Measurements from ENCODE around the gene HOXD4. TPM values are rescaled to one million over a fixed set of nuclear protein-coding genes. Genes with fewer than 3 reads are reported as not detected.

Gene HOXD4
- total RNA-seq, 1 experiment from 2014 or later, result 1.4 TPM

GRCh38 chr2:176152350-176153181, 1.2 kb downstream of the HOXD4 start:
- Histone ChIP-seq H3K36me3 (ENCODE audit: control insufficient read depth, insufficient read depth, low read length) (no peaks in the 10 kb centered on the region), H3K4me1 (ENCODE audit: control insufficient read depth, insufficient read depth, low read length) (no peaks in the 10 kb centered on the region), H3K27me3 (ENCODE audit: control insufficient read depth, insufficient read depth, low read length) (peaks cover 2% of the 10 kb centered on the region; the same call in 1 of the 2 replicates), H3K9me3 (ENCODE audit: control insufficient read depth, insufficient read depth, low read depth, low read length) (no peaks in the 10 kb centered on the region), H3K27ac (ENCODE audit: low read length) (no peak overlapping the region), H3K4me3 (ENCODE audit: low read depth in 2 of 2, low read length in 2 of 2) (no peak overlapping the region)
- ATAC-seq, result no peak
- no peak for DNase-seq (ENCODE audit: low read depth, low spot score)
- no TSS peak for BruUV-seq (replicated peaks)
- CTCF ChIA-PET, result no interaction called here
- POLR2A ChIA-PET, result no interaction called here
- in situ Hi-C loops (cut with HindIII; ENCODE audit: low pct_unique_long_range_greater_than_20kb, low sequenced_read_pairs) (no loop called here), intact Hi-C loops (cut with micrococcal nuclease; ENCODE audit: unreplicated experiment) (no loop called here)
- no peak for TF ChIP-seq SIN3A (IDR thresholded peaks at IDR 0.05; ENCODE audit: borderline replicate concordance, insufficient read depth, low read depth, low read length)
- no peak for TF ChIP-seq POLR2AphosphoS5 (IDR thresholded peaks at IDR 0.05; ENCODE audit: low read depth, low read length)
- TF ChIP-seq TCF7L2 (IDR thresholded peaks at IDR 0.05; ENCODE audit: low read depth, low read length), result no peak
- no peak for TF ChIP-seq CTCF (IDR thresholded peaks at IDR 0.05)
- no peak for TF ChIP-seq REST (IDR thresholded peaks at IDR 0.05; ENCODE audit: insufficient read depth in 1 of 2, low read depth in 2 of 2, low read length in 1 of 2)

GRCh38 chr2:176154576-176155252, 3.4 kb downstream of the HOXD4 start:
- Histone ChIP-seq H3K36me3 (ENCODE audit: control insufficient read depth, insufficient read depth, low read length) (no peaks in the 10 kb centered on the region), H3K27me3 (ENCODE audit: control insufficient read depth, insufficient read depth, low read length) (peaks cover 2% of the 10 kb centered on the region; the same call in 1 of the 2 replicates), H3K4me1 (ENCODE audit: control insufficient read depth, insufficient read depth, low read length) (peaks cover 3% of the 10 kb centered on the region; the same call in 1 of the 2 replicates), H3K9me3 (ENCODE audit: control insufficient read depth, insufficient read depth, low read depth, low read length) (no peaks in the 10 kb centered on the region), H3K27ac (ENCODE audit: low read length) (no peak overlapping the region), H3K4me3 (ENCODE audit: low read depth in 2 of 2, low read length in 2 of 2) (no peak overlapping the region)
- TF ChIP-seq CTCF (IDR thresholded peaks at IDR 0.05) (no peak), SIN3A (IDR thresholded peaks at IDR 0.05; ENCODE audit: borderline replicate concordance, insufficient read depth, low read depth, low read length) (no peak), TCF7L2 (IDR thresholded peaks at IDR 0.05; ENCODE audit: low read depth, low read length) (no peak), POLR2AphosphoS5 (IDR thresholded peaks at IDR 0.05; ENCODE audit: low read depth, low read length) (no peak), REST (IDR thresholded peaks at IDR 0.05; ENCODE audit: insufficient read depth in 1 of 2, low read depth in 2 of 2, low read length in 1 of 2) (no peak)
- intact Hi-C loops (cut with micrococcal nuclease; ENCODE audit: unreplicated experiment), result no loop called here
- in situ Hi-C loops (cut with HindIII; ENCODE audit: low pct_unique_long_range_greater_than_20kb, low sequenced_read_pairs), result no loop called here
- ChIA-PET CTCF (interaction anchor here (0.7 to 1.5 kb wide), 2 partner anchors 15 to 300 kb away, joined by 5 to 13 read pairs; no protein-coding TSS in a partner anchor), POLR2A (no interaction called here)
- BruUV-seq (replicated peaks), result no TSS peak
- no peak for DNase-seq (ENCODE audit: low read depth, low spot score)
- ATAC-seq, result no peak
